ENCODE results near the gene PLCB3. TPM values are rescaled to one million over a fixed set of nuclear protein-coding genes. Genes with fewer than 3 reads are reported as not detected.

The PLCB3 gene
- total and polyA plus RNA-seq, 2 donors (not counting 3 experiments of a cell fraction or from before 2014, with no cell fraction given): 32.3 to 61.1 TPM

DNA sequence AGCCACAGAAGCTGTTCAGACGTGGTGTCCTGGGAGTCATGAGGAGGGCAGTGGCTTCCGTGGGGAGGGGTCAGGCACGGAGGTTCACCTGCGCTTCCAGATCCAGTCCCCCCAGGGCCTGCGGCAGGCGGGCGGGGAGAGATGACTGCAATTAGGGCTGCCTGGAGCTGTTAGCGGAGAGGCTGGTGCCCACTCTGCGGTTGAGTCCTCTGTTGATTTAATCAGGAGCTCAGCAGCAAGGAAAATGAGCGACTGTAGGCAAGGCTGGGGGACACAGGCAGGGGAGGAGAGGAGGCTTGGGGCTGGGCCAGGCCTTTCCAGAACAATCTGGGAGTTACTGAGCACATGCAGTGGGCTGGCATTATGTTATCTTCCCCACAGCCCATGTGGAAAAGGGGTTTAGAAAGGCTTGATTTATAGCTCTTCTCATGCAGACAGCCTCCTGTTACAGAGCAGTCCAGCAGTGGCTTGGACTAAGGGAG, 13.1 kb downstream of the PLCB3 start:
- no TSS peak for BruUV-seq (replicated peaks)
- Histone ChIP-seq H3K4me1 (ENCODE audit: control insufficient read depth, extremely low read depth, insufficient read depth, low read length) (peaks cover 46% of the 10 kb centered on the region), H3K79me2 (ENCODE audit: control insufficient read depth, insufficient read depth, low read length) (no peaks in the 10 kb centered on the region), H3K9ac (replicated peaks; ENCODE audit: extremely low read depth, insufficient read depth, low read length) (no peak overlapping the region), H3K27me3 (ENCODE audit: control insufficient read depth in 2 of 2, insufficient read depth in 2 of 2, low read length in 2 of 2) (no peaks in the 10 kb centered on the region), H3K9me3 (replicated peaks; ENCODE audit: control insufficient read depth, insufficient read depth, low read length) (no peaks in the 10 kb centered on the region), H2AFZ (ENCODE audit: low read depth, low read length) (no peak overlapping the region), H3K27ac (ENCODE audit: insufficient read depth, low read depth, low read length) (no peak overlapping the region), H4K20me1 (replicated peaks; ENCODE audit: control insufficient read depth, extremely low read depth, insufficient read depth, low read length) (no peaks in the 10 kb centered on the region), H3K36me3 (ENCODE audit: control insufficient read depth in 2 of 2, extremely low read depth in 1 of 2, insufficient read depth in 2 of 2, low read length in 2 of 2) (peaks cover 10 to 27% of the 10 kb centered on the region in 2 experiments), H3K9me1 (replicated peaks; ENCODE audit: control insufficient read depth, extremely low read depth, insufficient read depth, low read length) (no peaks in the 10 kb centered on the region), H3K4me2 (ENCODE audit: insufficient read depth, low read length) (no peak overlapping the region), H3K4me3 (replicated peaks in 1 of 3; ENCODE audit: insufficient read depth in 1 of 3, low read depth in 1 of 3, low read length in 3 of 3) (no peak overlapping the region)
- FAIRE-seq (no peak), DNase-seq (ENCODE audit: low read depth, low spot score) (no peak)
- ChIA-PET CTCF (interaction anchor here (0.9 to 2.7 kb wide), 5 partner anchors 13 to 91 kb away, joined by 3 to 24 read pairs (median 5); partner anchors contain the start of genes CATSPERZ and PLCB3), POLR2A (no interaction called here)
- dilution Hi-C loops (cut with MboI; ENCODE audit: extremely low pct_ligation_motif_present, low sequenced_read_pairs): no loop called here
- TF ChIP-seq MYC (IDR thresholded peaks at IDR 0.05; ENCODE audit: low read depth, low read length) (no peak), EZH2 (IDR thresholded peaks at IDR 0.05; ENCODE audit: borderline replicate concordance, low read depth, low read length, severe bottlenecking) (no peak), GATA2 (IDR thresholded peaks at IDR 0.05; ENCODE audit: insufficient read depth, insufficient read length, low read depth, low read length) (no peak), POLR2AphosphoS5 (IDR thresholded peaks at IDR 0.05; ENCODE audit: insufficient read depth, low read depth, low read length) (no peak), POLR2A (IDR thresholded peaks at IDR 0.05; ENCODE audit: low read depth, low read length) (no peak), JUN (IDR thresholded peaks at IDR 0.05; ENCODE audit: borderline replicate concordance, insufficient read depth, insufficient read length, low read depth) (no peak)
- TF ChIP-seq, protein P1, sequence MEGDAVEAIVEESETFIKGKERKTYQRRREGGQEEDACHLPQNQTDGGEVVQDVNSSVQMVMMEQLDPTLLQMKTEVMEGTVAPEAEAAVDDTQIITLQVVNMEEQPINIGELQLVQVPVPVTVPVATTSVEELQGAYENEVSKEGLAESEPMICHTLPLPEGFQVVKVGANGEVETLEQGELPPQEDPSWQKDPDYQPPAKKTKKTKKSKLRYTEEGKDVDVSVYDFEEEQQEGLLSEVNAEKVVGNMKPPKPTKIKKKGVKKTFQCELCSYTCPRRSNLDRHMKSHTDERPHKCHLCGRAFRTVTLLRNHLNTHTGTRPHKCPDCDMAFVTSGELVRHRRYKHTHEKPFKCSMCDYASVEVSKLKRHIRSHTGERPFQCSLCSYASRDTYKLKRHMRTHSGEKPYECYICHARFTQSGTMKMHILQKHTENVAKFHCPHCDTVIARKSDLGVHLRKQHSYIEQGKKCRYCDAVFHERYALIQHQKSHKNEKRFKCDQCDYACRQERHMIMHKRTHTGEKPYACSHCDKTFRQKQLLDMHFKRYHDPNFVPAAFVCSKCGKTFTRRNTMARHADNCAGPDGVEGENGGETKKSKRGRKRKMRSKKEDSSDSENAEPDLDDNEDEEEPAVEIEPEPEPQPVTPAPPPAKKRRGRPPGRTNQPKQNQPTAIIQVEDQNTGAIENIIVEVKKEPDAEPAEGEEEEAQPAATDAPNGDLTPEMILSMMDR (IDR thresholded peaks at IDR 0.05; ENCODE audit: extremely low read depth in 1 of 2, insufficient read depth in 1 of 2, low read depth in 1 of 2, low read length in 2 of 2): no peak
- TF ChIP-seq, protein P2, sequence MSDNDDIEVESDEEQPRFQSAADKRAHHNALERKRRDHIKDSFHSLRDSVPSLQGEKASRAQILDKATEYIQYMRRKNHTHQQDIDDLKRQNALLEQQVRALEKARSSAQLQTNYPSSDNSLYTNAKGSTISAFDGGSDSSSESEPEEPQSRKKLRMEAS (IDR thresholded peaks at IDR 0.05; ENCODE audit: insufficient read depth, insufficient read length): no peak
- intact Hi-C loops (cut with micrococcal nuclease): no loop called here

Data from endothelial cell of umbilical vein (primary cell).